Measurements from ENCODE around the gene BTRC. TPM values are rescaled to one million over a fixed set of nuclear protein-coding genes. Genes with fewer than 3 reads are reported as not detected.
"Not testable (repeated sequence)": the region's sequence is repeated elsewhere in the genome, so short reads cannot be mapped to it uniquely, and the experiment has no call there.

BTRC gene
- total RNA-seq, 1 donor from 2014 or later: 18.2 TPM

- H3K36me3 ChIP-seq: no peaks in the 10 kb centered on the region
- peaks cover 10% of the 10 kb centered on the region for H3K4me1 ChIP-seq
- no peaks in the 10 kb centered on the region for H3K27me3 ChIP-seq
- TF ChIP-seq CTCF (IDR thresholded peaks at IDR 0.05): no peak
- DNase-seq (no peak), ATAC-seq (peak; percentile 40)
- H3K9me3 ChIP-seq: no peaks in the 10 kb centered on the region
- peak overlapping the region; percentile 73 for H3K27ac ChIP-seq
- peak overlapping the region; percentile 72 for H3K4me3 ChIP-seq
- intact Hi-C loops (cut with DNase I): no loop called here
Observed at GRCh38 chr10:101354328-101355071, 535 bp downstream of the BTRC start.

GRCh38 chr10:101355072-101355706, 1.2 kb downstream of the BTRC start:
- DNase-seq: no peak
- H3K27ac ChIP-seq: peak overlapping the region; percentile 73

GRCh38 chr10:101356132-101356531, 2.2 kb downstream of the BTRC start:
- TF ChIP-seq CTCF (IDR thresholded peaks at IDR 0.05): no peak
- no peak overlapping the region for H3K4me3 ChIP-seq
- no peak for DNase-seq
- peaks cover 10% of the 10 kb centered on the region for H3K4me1 ChIP-seq
- no peaks in the 10 kb centered on the region for H3K27me3 ChIP-seq
- no peak overlapping the region for H3K27ac ChIP-seq
- H3K9me3 ChIP-seq: no peaks in the 10 kb centered on the region
- ATAC-seq: no peak
- H3K36me3 ChIP-seq: no peaks in the 10 kb centered on the region
- intact Hi-C loops (cut with DNase I): no loop called here

More at GRCh38 chr10:101355072-101355706, 1.2 kb downstream of the BTRC start:
- Histone ChIP-seq H3K9me3 (no peaks in the 10 kb centered on the region), H3K4me1 (peaks cover 10% of the 10 kb centered on the region), H3K36me3 (no peaks in the 10 kb centered on the region), H3K4me3 (peak overlapping the region; percentile 72), H3K27me3 (no peaks in the 10 kb centered on the region)
- intact Hi-C loops (cut with DNase I): no loop called here
- no peak for ATAC-seq
- TF ChIP-seq CTCF (IDR thresholded peaks at IDR 0.05): no peak

- ATAC-seq (no peak), DNase-seq (no peak)
- Histone ChIP-seq H3K9me3 (no peaks in the 10 kb centered on the region), H3K27me3 (no peaks in the 10 kb centered on the region), H3K4me1 (peaks cover 10% of the 10 kb centered on the region), H3K36me3 (no peaks in the 10 kb centered on the region), H3K27ac (no peak overlapping the region), H3K4me3 (no peak overlapping the region)
- TF ChIP-seq CTCF (IDR thresholded peaks at IDR 0.05): no peak
- intact Hi-C loops (cut with DNase I): no loop called here
Observed at GRCh38 chr10:101357958-101358357, 4.0 kb downstream of the BTRC start.

- H3K27ac ChIP-seq: no peak overlapping the region
- ATAC-seq: no peak
- no peak overlapping the region for H3K4me3 ChIP-seq
- intact Hi-C loops (cut with DNase I): no loop called here
- H3K4me1 ChIP-seq: peaks cover 10% of the 10 kb centered on the region
- DNase-seq: no peak
- H3K27me3 ChIP-seq: no peaks in the 10 kb centered on the region
- no peaks in the 10 kb centered on the region for H3K9me3 ChIP-seq
- TF ChIP-seq CTCF (IDR thresholded peaks at IDR 0.05): no peak
- no peaks in the 10 kb centered on the region for H3K36me3 ChIP-seq
Observed at GRCh38 chr10:101358706-101359300, 4.8 kb downstream of the BTRC start.

- intact Hi-C loops (cut with DNase I): not testable (repeated sequence)
Observed at GRCh38 chr10:101360090-101360489, 6.1 kb downstream of the BTRC start.

GRCh38 chr10:101360841-101361240, 6.9 kb downstream of the BTRC start:
- H3K27me3 ChIP-seq; ATAC-seq; H3K36me3 ChIP-seq; H3K4me1 ChIP-seq; H3K9me3 ChIP-seq; intact Hi-C loops (cut with DNase I); DNase-seq; H3K27ac ChIP-seq; H3K4me3 ChIP-seq: not testable (repeated sequence)

More at GRCh38 chr10:101360090-101360489, 6.1 kb downstream of the BTRC start:
- H3K4me3 ChIP-seq, ATAC-seq, H3K27ac ChIP-seq, H3K9me3 ChIP-seq, H3K36me3 ChIP-seq, H3K4me1 ChIP-seq, H3K27me3 ChIP-seq, DNase-seq: not testable (repeated sequence)
